K562 (cell line): ENCODE results near the gene BST1. TPM values are rescaled to one million over a fixed set of nuclear protein-coding genes. Genes with fewer than 3 reads are reported as not detected.
A peak's percentile ranks its signal among the peaks of the same experiment; 100 is the strongest.

Experiments used
- CBFA2T2 ChIP-seq: fragments of 450-650 bp; conservative IDR thresholded peaks from 2 replicates; pipeline ENCODE4 v1.6.1; 2017; ENCODE audit warnings: mild to moderate bottlenecking
- CSDE1 ChIP-seq, 2 experiments: fragments of 450-650 bp; IDR thresholded peaks; 2 replicates each; pipeline ENCODE4 v1.6.1; 2016; ENCODE audit warnings: mild to moderate bottlenecking in 1 of 2
- EP400 ChIP-seq: fragments of 450-650 bp; IDR thresholded peaks from 2 replicates; pipeline ENCODE4 v1.6.1; 2017; ENCODE audit warnings: antibody characterized with exemption, mild to moderate bottlenecking, moderate library complexity
- EZH2 ChIP-seq: IDR thresholded peaks from 2 replicates; pipeline ENCODE4 v1.6.1; 2012; ENCODE audit warnings: low read depth, mild to moderate bottlenecking, inconsistent platforms, low read length, borderline replicate concordance
- HMGXB4 ChIP-seq: sonication (generic); formaldehyde crosslinking; IDR thresholded peaks from 2 replicates; pipeline ENCODE4 v1.8.1; 2023; ENCODE audit warnings: mild to moderate bottlenecking, missing genetic modification reagents
- MAZ ChIP-seq, 2 experiments: fragments of 450-650 bp in 1 of 2; sonication (generic) in 1 of 2; formaldehyde crosslinking; IDR thresholded peaks in 1 of 2; conservative IDR thresholded peaks in 1 of 2; 2 replicates each; pipeline versions ENCODE4 v1.4.0 to v1.5.0; 2020; ENCODE audit warnings: mild to moderate bottlenecking in 1 of 2, missing genetic modification reagents in 1 of 2
- NR1H2 ChIP-seq: sonication (generic); formaldehyde crosslinking; IDR thresholded peaks from 2 replicates; pipeline ENCODE4 v1.4.0; 2020; ENCODE audit warnings: mild to moderate bottlenecking, missing genetic modification reagents
- NRF1 ChIP-seq, 2 experiments: fragments of 450-650 bp; IDR thresholded peaks in 1 of 2; conservative IDR thresholded peaks in 1 of 2; 2 replicates each; pipeline ENCODE4 v1.6.1; 2014; ENCODE audit warnings: mild to moderate bottlenecking in 2 of 2
- PRDM10 ChIP-seq: fragments of 450-650 bp; IDR thresholded peaks from 2 replicates; pipeline ENCODE4 v1.6.1; 2018; ENCODE audit not compliant: partially characterized antibody
- PRMT5 ChIP-seq: sonication (generic); formaldehyde crosslinking; IDR thresholded peaks from 2 replicates; pipeline ENCODE4 v1.5.0; 2020; ENCODE audit warnings: missing genetic modification reagents
- SOX6 ChIP-seq: fragments of 450-650 bp; IDR thresholded peaks from 2 replicates; pipeline ENCODE4 v1.6.1; 2014; ENCODE audit warnings: mild to moderate bottlenecking
- TAF1 ChIP-seq: IDR thresholded peaks from 2 replicates; pipeline ENCODE4 v1.6.1; 2011; ENCODE audit warnings: mild to moderate bottlenecking, low read length, moderate library complexity; ENCODE audit not compliant: insufficient read depth, control insufficient read depth, severe bottlenecking; ENCODE audit errors: extremely low read depth
- ZNF239 ChIP-seq: fragments of 250-450 bp; sonication (Bioruptor Pico); IDR thresholded peaks from 2 replicates; pipeline ENCODE4 v1.4.0; 2020; ENCODE audit warnings: mild to moderate bottlenecking
- ZNF609 ChIP-seq: sonication (generic); formaldehyde crosslinking; IDR thresholded peaks from 2 replicates; pipeline ENCODE4 v1.8.1; 2023; ENCODE audit warnings: missing genetic modification reagents, mild to moderate bottlenecking, borderline replicate concordance
- ZNF696 ChIP-seq: fragments of 250-450 bp; sonication (Bioruptor Pico); conservative IDR thresholded peaks from 2 replicates; pipeline ENCODE4 v1.4.0; 2020; ENCODE audit warnings: mild to moderate bottlenecking, moderate library complexity
- polyA plus RNA-seq, 8 experiments: library from polyadenylated mRNA; depleted of rRNA in 4 of 8; stranded (reverse) in 5 of 8; unstranded in 3 of 8; fragments of >200 nt; fragmentation: Nextera tagmentation in 2 of 8; fragmentation: Illumina TruSeq in 1 of 8; extraction: Ambion mirVana in 2 of 8; extraction: Trizol in 1 of 8; gene quantifications; 2 replicates each; pipeline versions ENCODE4 v1.2.1 to v1.2.3, GENCODE V29; 2011 to 2014; ENCODE audit warnings: inconsistent platforms in 1 of 8, missing spikeins in 1 of 8
- total RNA-seq, 7 experiments: library from RNA; depleted of rRNA in 6 of 7; stranded (reverse); fragments of >200 nt in 6 of 7; fragmentation: Illumina TruSeq in 2 of 7; extraction: Trizol in 2 of 7; gene quantifications; 2 replicates each; pipeline versions ENCODE4 v1.2.1 to v1.2.3, GENCODE V29; 2011 to 2021; ENCODE audit warnings: low replicate concordance in 1 of 7
- TF ChIP-seq, protein P1 (sequence below): fragments of 450-650 bp; formaldehyde crosslinking; IDR thresholded peaks from 2 replicates; pipeline ENCODE4 v1.4.0; 2022; ENCODE audit warnings: mild to moderate bottlenecking, moderate library complexity

Gene BST1
- total and polyA plus RNA-seq, 9 of the 15 experiments (the other 6 are each of a cell fraction or from before 2014, with no cell fraction given), result 0.04 to 0.38 (median 0.07) TPM; not detected in 6

DNA sequence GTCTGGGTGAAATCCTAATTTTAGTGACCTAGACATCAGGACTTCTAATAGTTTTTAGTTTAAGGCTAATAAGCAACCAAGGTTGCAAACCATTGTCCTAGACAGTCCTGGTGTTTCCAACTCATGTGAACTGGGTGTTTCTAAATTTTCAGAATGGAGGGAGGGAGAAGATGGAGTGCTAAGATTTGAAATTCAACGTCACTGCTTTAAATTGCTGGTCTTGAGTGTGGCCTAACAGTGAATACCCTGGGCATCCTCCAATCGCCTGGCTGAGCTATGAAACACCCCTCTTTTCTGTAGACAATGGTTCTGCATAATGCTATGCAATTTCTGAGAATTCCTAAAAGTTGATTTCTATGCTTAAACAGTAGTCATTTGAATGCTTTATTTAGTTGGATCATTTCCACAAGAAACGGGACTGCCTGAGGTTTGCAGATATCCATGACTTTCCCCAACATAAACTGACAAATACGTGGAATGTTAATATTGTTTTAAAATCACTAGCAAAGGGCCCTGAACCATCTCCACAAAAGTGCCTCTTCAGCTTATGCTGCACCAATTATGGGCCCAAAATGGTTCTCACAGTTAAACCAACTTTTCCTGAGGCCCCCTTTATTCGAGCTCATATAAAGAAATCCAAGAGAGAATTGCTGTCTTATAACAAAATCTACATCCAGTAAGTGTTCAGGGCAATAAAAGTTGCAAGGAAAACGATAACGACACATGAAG is 48.8 kb upstream of the BST1 start (continued):
- TF ChIP-seq ZNF609 (CRISPR knock-in tag), result no peak
- peak in 1 of 2 experiments; percentile 87; a peak in 2 of 4 replicates for TF ChIP-seq MAZ (CRISPR knock-in tag; conservative IDR thresholded peaks at IDR 0.05 in 1 of 2, IDR thresholded peaks at IDR 0.05 in 1 of 2)
- TF ChIP-seq, protein P1, sequence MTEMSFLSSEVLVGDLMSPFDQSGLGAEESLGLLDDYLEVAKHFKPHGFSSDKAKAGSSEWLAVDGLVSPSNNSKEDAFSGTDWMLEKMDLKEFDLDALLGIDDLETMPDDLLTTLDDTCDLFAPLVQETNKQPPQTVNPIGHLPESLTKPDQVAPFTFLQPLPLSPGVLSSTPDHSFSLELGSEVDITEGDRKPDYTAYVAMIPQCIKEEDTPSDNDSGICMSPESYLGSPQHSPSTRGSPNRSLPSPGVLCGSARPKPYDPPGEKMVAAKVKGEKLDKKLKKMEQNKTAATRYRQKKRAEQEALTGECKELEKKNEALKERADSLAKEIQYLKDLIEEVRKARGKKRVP (CRISPR knock-in tag), result 0 out of 2 replicates have a peak, but pooled peaks have one; percentile 9
- peak; percentile 51 for TF ChIP-seq EP400
- TF ChIP-seq NR1H2, result no peak
- TF ChIP-seq TAF1, result peak; percentile 18
- TF ChIP-seq EZH2, result no peak
- TF ChIP-seq PRMT5 (CRISPR knock-in tag), result no peak
- no peak for TF ChIP-seq CBFA2T2
- TF ChIP-seq PRDM10, result peak; percentile 83
- TF ChIP-seq SOX6, result no peak
- TF ChIP-seq HMGXB4, result no peak
- peak; percentile 56 to 65 for TF ChIP-seq NRF1 (conservative IDR thresholded peaks at IDR 0.05 in 1 of 2, IDR thresholded peaks at IDR 0.05 in 1 of 2)
- TF ChIP-seq ZNF696 (CRISPR knock-in tag), result no peak
- no peak for TF ChIP-seq CSDE1 (IDR thresholded peaks at IDR 0.05)
- TF ChIP-seq ZNF239 (CRISPR knock-in tag), result no peak
